Endothelial cell of umbilical vein (primary cell): ENCODE measurements around the gene SLTM.

Experiments
- EZH2 ChIP-seq: IDR thresholded peaks from 2 replicates; pipeline ENCODE4 v1.6.1; 2012; ENCODE audit warnings: borderline replicate concordance, low read depth, mild to moderate bottlenecking, moderate library complexity, low read length, inconsistent platforms; ENCODE audit not compliant: severe bottlenecking
- JUN ChIP-seq: IDR thresholded peaks from 2 replicates; pipeline ENCODE4 v1.6.1; 2011; ENCODE audit warnings: borderline replicate concordance, low read depth; ENCODE audit not compliant: insufficient read length, insufficient read depth
- MYC ChIP-seq: IDR thresholded peaks from one replicate; pipeline ENCODE4 v1.6.1; 2011; ENCODE audit warnings: mild to moderate bottlenecking, low read depth, low read length
- POLR2A ChIP-seq: IDR thresholded peaks from 2 replicates; pipeline ENCODE4 v1.6.1; 2012; ENCODE audit warnings: low read depth, mild to moderate bottlenecking, control low read depth, low read length
- POLR2AphosphoS5 ChIP-seq: IDR thresholded peaks from 2 replicates; pipeline ENCODE4 v1.6.1; 2012; ENCODE audit warnings: low read depth, mild to moderate bottlenecking, control low read depth, low read length, moderate library complexity; ENCODE audit not compliant: insufficient read depth
- TF ChIP-seq, protein P1 (sequence below), 2 donors: IDR thresholded peaks; 1 replicate in 1 of 2; 2 replicates in 1 of 2; pipeline ENCODE4 v1.5.1; 2011; ENCODE audit warnings: low read length in 2 of 2, mild to moderate bottlenecking in 2 of 2, moderate library complexity in 2 of 2, control low read depth in 1 of 2, inconsistent platforms in 1 of 2, low read depth in 1 of 2; ENCODE audit not compliant: insufficient read depth in 1 of 2; ENCODE audit errors: extremely low read depth in 1 of 2
- TF ChIP-seq, protein P2 (sequence below): IDR thresholded peaks from 2 replicates; pipeline ENCODE4 v1.6.1; 2011; ENCODE audit not compliant: insufficient read depth, insufficient read length

DNA sequence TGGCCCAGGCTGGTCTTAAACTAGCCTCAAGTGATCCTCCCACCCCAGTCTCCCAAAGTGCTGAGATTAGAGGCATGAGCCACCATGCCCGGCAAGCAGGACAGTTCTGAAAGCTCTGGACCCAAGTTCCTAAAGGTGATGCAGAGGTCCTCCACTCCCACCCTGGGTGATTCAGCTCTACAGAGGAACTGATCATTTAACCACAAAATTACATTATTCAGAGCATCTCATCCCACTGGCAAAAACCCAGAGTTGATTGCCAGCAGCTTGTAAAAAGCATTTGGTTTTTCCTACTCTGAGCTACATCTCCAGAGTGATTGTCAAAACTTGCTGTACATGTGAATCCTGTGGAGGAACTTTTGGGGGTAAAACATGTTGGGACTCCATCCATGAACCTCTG lies 60.2 kb downstream of the SLTM start:
- TF ChIP-seq POLR2AphosphoS5: no peak
- no peak for TF ChIP-seq POLR2A
- TF ChIP-seq, protein P1, sequence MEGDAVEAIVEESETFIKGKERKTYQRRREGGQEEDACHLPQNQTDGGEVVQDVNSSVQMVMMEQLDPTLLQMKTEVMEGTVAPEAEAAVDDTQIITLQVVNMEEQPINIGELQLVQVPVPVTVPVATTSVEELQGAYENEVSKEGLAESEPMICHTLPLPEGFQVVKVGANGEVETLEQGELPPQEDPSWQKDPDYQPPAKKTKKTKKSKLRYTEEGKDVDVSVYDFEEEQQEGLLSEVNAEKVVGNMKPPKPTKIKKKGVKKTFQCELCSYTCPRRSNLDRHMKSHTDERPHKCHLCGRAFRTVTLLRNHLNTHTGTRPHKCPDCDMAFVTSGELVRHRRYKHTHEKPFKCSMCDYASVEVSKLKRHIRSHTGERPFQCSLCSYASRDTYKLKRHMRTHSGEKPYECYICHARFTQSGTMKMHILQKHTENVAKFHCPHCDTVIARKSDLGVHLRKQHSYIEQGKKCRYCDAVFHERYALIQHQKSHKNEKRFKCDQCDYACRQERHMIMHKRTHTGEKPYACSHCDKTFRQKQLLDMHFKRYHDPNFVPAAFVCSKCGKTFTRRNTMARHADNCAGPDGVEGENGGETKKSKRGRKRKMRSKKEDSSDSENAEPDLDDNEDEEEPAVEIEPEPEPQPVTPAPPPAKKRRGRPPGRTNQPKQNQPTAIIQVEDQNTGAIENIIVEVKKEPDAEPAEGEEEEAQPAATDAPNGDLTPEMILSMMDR (IDR thresholded peaks at IDR 0.05; ENCODE audit: extremely low read depth in 1 of 2, insufficient read depth in 1 of 2, low read depth in 1 of 2, low read length in 2 of 2): no peak
- no peak for TF ChIP-seq EZH2
- no peak for TF ChIP-seq MYC
- no peak for TF ChIP-seq JUN
- TF ChIP-seq, protein P2, sequence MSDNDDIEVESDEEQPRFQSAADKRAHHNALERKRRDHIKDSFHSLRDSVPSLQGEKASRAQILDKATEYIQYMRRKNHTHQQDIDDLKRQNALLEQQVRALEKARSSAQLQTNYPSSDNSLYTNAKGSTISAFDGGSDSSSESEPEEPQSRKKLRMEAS: no peak
